ENCODE results near the gene MAP3K21.

Gene MAP3K21

DNA sequence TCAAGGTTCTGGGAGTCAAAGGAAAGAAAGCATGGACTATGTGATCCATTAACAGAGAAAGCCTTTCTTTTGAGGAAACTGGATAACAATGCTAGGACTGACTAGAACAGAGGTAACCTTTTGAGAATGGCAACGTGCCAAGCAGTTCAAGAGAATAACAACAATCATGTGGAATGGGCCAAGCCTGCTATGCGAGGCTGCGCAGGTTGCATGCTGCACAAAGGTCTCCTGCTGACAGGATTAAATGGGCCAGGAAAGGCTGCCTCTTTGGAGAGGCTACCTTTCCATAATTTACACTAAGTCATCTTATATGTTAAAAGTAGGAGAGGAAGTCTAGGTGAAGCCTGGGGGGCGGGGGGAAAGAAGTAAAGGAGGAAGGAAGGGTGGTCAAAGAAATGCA, 37.8 kb upstream of the MAP3K21 start:
- Histone ChIP-seq H3K27ac (no peak overlapping the region), H3K9me3 (no peaks in the 10 kb centered on the region), H3K27me3 (peaks cover 20% of the 10 kb centered on the region), H3K4me1 (ENCODE audit: control insufficient read depth in 1 of 2, insufficient read depth in 1 of 2, low read depth in 1 of 2, low read length in 1 of 2) (peaks cover 3 to 11% of the 10 kb centered on the region in 2 experiments), H3K36me3 (no peaks in the 10 kb centered on the region), H3K4me3 (ENCODE audit: low read depth in 1 of 2, low read length in 1 of 2) (no peak overlapping the region)
- TF ChIP-seq, protein P1, sequence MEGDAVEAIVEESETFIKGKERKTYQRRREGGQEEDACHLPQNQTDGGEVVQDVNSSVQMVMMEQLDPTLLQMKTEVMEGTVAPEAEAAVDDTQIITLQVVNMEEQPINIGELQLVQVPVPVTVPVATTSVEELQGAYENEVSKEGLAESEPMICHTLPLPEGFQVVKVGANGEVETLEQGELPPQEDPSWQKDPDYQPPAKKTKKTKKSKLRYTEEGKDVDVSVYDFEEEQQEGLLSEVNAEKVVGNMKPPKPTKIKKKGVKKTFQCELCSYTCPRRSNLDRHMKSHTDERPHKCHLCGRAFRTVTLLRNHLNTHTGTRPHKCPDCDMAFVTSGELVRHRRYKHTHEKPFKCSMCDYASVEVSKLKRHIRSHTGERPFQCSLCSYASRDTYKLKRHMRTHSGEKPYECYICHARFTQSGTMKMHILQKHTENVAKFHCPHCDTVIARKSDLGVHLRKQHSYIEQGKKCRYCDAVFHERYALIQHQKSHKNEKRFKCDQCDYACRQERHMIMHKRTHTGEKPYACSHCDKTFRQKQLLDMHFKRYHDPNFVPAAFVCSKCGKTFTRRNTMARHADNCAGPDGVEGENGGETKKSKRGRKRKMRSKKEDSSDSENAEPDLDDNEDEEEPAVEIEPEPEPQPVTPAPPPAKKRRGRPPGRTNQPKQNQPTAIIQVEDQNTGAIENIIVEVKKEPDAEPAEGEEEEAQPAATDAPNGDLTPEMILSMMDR (IDR thresholded peaks at IDR 0.05), result no peak

- TF ChIP-seq, protein P1 (IDR thresholded peaks at IDR 0.05), result no peak
- Histone ChIP-seq H3K36me3 (no peaks in the 10 kb centered on the region), H3K27ac (no peak overlapping the region), H3K4me3 (ENCODE audit: low read depth in 1 of 2, low read length in 1 of 2) (no peak overlapping the region), H3K4me1 (ENCODE audit: control insufficient read depth in 1 of 2, insufficient read depth in 1 of 2, low read depth in 1 of 2, low read length in 1 of 2) (peaks cover 10 to 18% of the 10 kb centered on the region in 2 experiments), H3K27me3 (peaks cover 29% of the 10 kb centered on the region), H3K9me3 (no peaks in the 10 kb centered on the region)
These were observed 37.0 kb upstream of the MAP3K21 start for GRCh38 chr1:233290396-233291034.

DNA sequence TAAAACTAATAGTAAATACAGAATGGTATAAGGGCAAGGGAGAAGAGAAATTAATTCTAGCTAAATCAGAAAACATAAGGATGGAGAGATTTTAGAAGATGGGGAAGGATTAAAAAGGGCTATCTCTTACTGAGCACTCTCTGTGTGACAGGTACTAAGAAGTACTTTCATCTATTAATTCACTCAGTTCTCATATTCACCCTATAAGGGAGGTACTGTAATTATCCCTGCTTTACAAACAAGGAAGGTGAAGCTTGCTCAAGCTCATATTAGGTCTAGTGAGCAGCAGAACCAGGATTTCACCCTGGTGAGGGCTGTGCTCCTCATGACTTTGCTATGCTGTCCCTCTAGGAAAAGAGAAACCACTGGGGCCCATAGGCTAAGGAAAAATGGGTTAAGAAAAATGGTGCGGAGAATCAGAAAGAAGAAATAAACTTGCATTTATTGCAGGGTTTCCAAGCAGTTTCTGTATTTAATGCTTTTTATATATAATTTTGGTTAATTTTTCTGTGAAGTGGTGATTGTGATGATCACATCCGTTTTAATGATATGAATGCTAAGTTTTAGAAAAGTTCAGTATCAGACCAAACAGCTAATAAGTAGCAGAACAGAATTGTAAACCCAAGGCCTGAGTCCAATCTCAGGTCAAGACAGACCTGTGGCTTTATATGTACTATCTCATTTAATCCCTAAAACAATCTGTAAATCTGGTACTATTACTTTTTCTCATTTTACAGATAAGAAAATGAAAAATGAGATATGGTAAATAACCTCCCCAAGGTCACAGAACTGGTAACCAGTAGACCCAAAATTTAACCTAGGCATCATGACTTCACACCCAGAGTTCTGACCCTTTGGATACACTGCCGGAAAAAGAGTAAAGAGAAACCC, 33.7 kb upstream of the MAP3K21 start:
- TF ChIP-seq, protein P1 (IDR thresholded peaks at IDR 0.05), result no peak
- H3K4me3 ChIP-seq (ENCODE audit: low read depth in 1 of 2, low read length in 1 of 2), result no peak overlapping the region
- no peak overlapping the region for H3K27ac ChIP-seq
- H3K27me3 ChIP-seq, result peaks cover 53% of the 10 kb centered on the region
- no peaks in the 10 kb centered on the region for H3K9me3 ChIP-seq
- H3K36me3 ChIP-seq, result no peaks in the 10 kb centered on the region
- H3K4me1 ChIP-seq (ENCODE audit: control insufficient read depth in 1 of 2, insufficient read depth in 1 of 2, low read depth in 1 of 2, low read length in 1 of 2), result peaks cover 13 to 20% of the 10 kb centered on the region in 2 experiments

GRCh38 chr1:233294913-233295236, 32.6 kb upstream of the MAP3K21 start:
- Histone ChIP-seq H3K4me3 (ENCODE audit: low read depth in 1 of 2, low read length in 1 of 2) (peak overlapping the region; percentile 32 to 54), H3K36me3 (no peaks in the 10 kb centered on the region), H3K4me1 (ENCODE audit: control insufficient read depth in 1 of 2, insufficient read depth in 1 of 2, low read depth in 1 of 2, low read length in 1 of 2) (peaks cover 13 to 20% of the 10 kb centered on the region in 2 experiments), H3K27me3 (peaks cover 53% of the 10 kb centered on the region), H3K27ac (no peak overlapping the region), H3K9me3 (no peaks in the 10 kb centered on the region)
- TF ChIP-seq, protein P1 (IDR thresholded peaks at IDR 0.05), result no peak

DNA sequence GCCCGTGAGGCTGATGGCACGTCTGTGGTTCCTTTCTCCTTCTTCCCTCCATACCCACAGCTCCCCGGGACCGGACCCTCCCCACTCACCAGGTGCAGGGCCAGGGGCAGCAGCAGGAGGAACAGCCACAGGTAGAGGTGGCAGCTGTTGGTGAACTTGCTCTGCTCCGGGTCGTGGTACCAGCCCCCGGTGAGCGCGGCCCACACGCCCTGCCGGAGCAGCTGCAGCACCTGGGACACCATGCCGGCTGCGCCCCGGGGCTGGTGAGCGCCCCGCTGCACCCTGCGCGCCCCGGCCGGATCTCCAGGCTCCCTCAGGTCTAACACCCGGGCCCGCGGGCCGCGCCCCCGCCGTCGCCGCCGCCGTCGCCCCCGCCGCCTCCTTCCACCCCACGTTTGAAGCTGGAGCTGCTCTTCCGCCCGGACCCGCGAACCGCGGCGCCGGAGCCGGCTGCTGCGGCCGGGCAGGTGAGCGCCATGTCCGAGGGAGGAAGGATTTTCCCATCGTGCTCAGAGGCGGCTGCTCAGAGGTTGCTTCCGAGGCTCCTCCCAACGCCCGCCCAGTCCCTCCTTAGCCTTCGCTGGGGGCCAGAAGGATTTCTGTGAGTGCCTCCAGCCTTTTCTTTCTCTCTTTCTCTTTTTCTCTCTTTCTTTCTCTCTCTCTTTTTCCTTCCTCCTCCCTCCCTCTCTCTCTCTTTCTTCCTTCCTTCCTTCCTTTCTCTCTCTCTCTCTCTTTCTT, 32.1 kb upstream of the MAP3K21 start, which contains the start of gene PCNX2:
TSS of gene PCNX2 (minus strand) at position 489 of the 738 bp plus-strand sequence. CDS start at position 242, 247 bp downstream.
- Histone ChIP-seq H3K27ac (no peak within 1 kb of the TSS), H3K9me3 (no peaks in the 10 kb centered on the region), H3K27me3 (peaks cover 53% of the 10 kb centered on the region), H3K36me3 (no peaks in the 10 kb centered on the region), H3K4me3 (ENCODE audit: low read depth in 1 of 2, low read length in 1 of 2) (peak within 1 kb of the TSS; percentile 32 to 54), H3K4me1 (ENCODE audit: control insufficient read depth in 1 of 2, insufficient read depth in 1 of 2, low read depth in 1 of 2, low read length in 1 of 2) (peaks cover 13 to 20% of the 10 kb centered on the region in 2 experiments)
- TF ChIP-seq, protein P1 (IDR thresholded peaks at IDR 0.05), result no peak
